Mucosa of descending colon (tissue), 3 donors: ENCODE data around the gene CCRL2. TPM values are rescaled to one million over a fixed set of nuclear protein-coding genes. Genes with fewer than 3 reads are reported as not detected.

Source experiments
- ATAC-seq: fragments of 200-7000 bp; cut with Tn5 transposase; one replicate; pipeline ENCODE4 v1.9.1; 2020; ENCODE audit warnings: mild to moderate bottlenecking, moderate library complexity
- DNase-seq, 3 donors: peaks; one replicate each; pipeline ENCODE4 v3.0.0-alpha.2; 2020
- H3K36me3 ChIP-seq: fragments of 200-600 bp; one replicate; pipeline ENCODE4 v1.8.0; 2021; ENCODE audit warnings: low read depth, mild to moderate bottlenecking
- H3K4me1 ChIP-seq: fragments of 200-600 bp; one replicate; pipeline ENCODE4 v1.8.0; 2021; ENCODE audit warnings: low read depth, mild to moderate bottlenecking
- H3K4me3 ChIP-seq: fragments of 200-600 bp; one replicate; pipeline ENCODE4 v1.8.0; 2021; ENCODE audit warnings: mild to moderate bottlenecking
- H3K9me3 ChIP-seq: fragments of 200-600 bp; one replicate; pipeline ENCODE4 v1.8.0; 2021; ENCODE audit warnings: mild to moderate bottlenecking
- CTCF ChIP-seq: fragments of 200-600 bp; IDR thresholded peaks from one replicate; pipeline ENCODE4 v1.8.0; 2022; ENCODE audit warnings: antibody characterized with exemption, mild to moderate bottlenecking
- intact Hi-C, 2 donors: fragments of 100-400 bp; cut with DNase I in 1 of 2; cut with micrococcal nuclease in 1 of 2; formaldehyde crosslinking; loops; one replicate each; pipeline versions ENCODE4 v1.11.0 to v1.11.1; 2022; cut with DNase I, micrococcal nuclease
- long read RNA-seq, 2 donors: library from polyadenylated mRNA; unstranded; transcript quantifications; one replicate each; pipeline ENCODE4 v2.0.0, GENCODE V29; 2019 to 2021
- total RNA-seq, 3 donors: library from RNA; stranded (reverse); fragmentation: NEBNext Ultra II Directional in 2 of 3; extraction: Animal tissue kit (Norgen Biotek cat#: 25700) in 2 of 3; gene quantifications; one replicate each; pipeline versions ENCODE4 v1.2.1 to v1.2.4, GENCODE V29; 2021 to 2023
- donor health status: DM: no; HTN: no; CAD: no; lungs with moderate emphysema.
- donor health status: DM: no; HTN: no; CAD: no.
- donor health status: DM: no; HTN: yes; CAD: no.

Gene CCRL2
- total RNA-seq: 10 to 100 TPM; 10.2 to 23.3 (median 15.7) TPM
- long read RNA-seq, donor 1, partial matches to known transcripts: 0 of 4 reads
- long read RNA-seq, donor 1, other reads (novel, unspliced or antisense): 1 of 4 reads
- long read RNA-seq, donor 2, transcript CCRL2-202 (2 exons, 1,796 nt): major isoform, 5 of 9 reads
- long read RNA-seq, donor 2, partial matches to known transcripts: 0 of 9 reads
- long read RNA-seq, donor 2, other reads (novel, unspliced or antisense): 4 of 9 reads

GRCh38 chr3:46406788-46407611 is at the start of gene CCRL2, which contains the start of gene CCR5AS:
CCRL2 (plus strand) TSS chr3:46407259; CDS start chr3:46408080, 821 bp downstream.
CCR5AS (minus strand) TSS chr3:46407066.
- H3K4me1 ChIP-seq: peaks cover 21% of the 10 kb centered on the region
- no peak for TF ChIP-seq CTCF
- intact Hi-C loops: no loop called here
- ATAC-seq (peak; percentile 91), DNase-seq (peak; percentile 78 to 93 (median 80))
- no peak within 1 kb of the TSS for H3K4me3 ChIP-seq
- no peaks in the 10 kb centered on the region for H3K36me3 ChIP-seq
- no peaks in the 10 kb centered on the region for H3K9me3 ChIP-seq

- no peaks in the 10 kb centered on the region for H3K4me1 ChIP-seq
- no peak for TF ChIP-seq CTCF
- H3K9me3 ChIP-seq: no peaks in the 10 kb centered on the region
- H3K36me3 ChIP-seq: no peaks in the 10 kb centered on the region
- no peak for DNase-seq
- no peak overlapping the region for H3K4me3 ChIP-seq
- no peak for ATAC-seq
- intact Hi-C loops: no loop called here
These were observed 48.6 kb upstream of the CCRL2 start for GRCh38 chr3:46358466-46358865.

- no peak for ATAC-seq
- Histone ChIP-seq H3K9me3 (no peaks in the 10 kb centered on the region), H3K36me3 (no peaks in the 10 kb centered on the region), H3K4me3 (no peak overlapping the region), H3K4me1 (no peaks in the 10 kb centered on the region)
- DNase-seq: no peak
- intact Hi-C loops: loop anchor here in 1 of 2 donors (10.0 kb wide), 1 partner anchor 85 kb away; no protein-coding TSS in a partner anchor
- no peak for TF ChIP-seq CTCF
These were observed 47.1 kb upstream of the CCRL2 start for GRCh38 chr3:46359733-46360493.

- intact Hi-C loops: loop anchor here in 1 of 2 donors (10.0 kb wide), 1 partner anchor 86 kb away; no protein-coding TSS in a partner anchor
- no peak for TF ChIP-seq CTCF
- Histone ChIP-seq H3K36me3 (no peaks in the 10 kb centered on the region), H3K4me1 (no peaks in the 10 kb centered on the region), H3K9me3 (no peaks in the 10 kb centered on the region), H3K4me3 (no peak overlapping the region)
- DNase-seq (peak in 1 of 3 donors; percentile 58), ATAC-seq (peak; percentile 33)
These were observed 46.2 kb upstream of the CCRL2 start for GRCh38 chr3:46360907-46361306.
